ENCODE data around the gene PTPRC.

PTPRC gene

DNA sequence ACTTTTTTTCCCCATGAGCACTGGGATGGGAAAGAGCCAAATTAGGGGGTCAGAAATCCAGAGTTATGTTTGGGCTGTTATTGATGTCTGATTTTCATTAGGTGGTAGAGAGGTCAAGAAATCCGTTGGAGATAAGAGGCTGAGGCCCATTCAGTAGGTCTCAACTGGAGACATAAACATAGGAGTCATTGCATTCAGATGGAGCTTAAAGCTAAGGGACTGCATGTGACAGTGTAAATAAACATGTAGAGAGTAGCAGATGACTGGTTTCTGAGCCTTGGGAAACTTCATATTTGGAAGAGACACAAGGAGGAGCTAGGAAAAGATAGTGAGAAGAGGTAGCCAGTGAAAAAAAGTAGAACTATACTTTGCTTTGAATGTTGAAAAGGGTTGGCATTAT, 11.7 kb downstream of the PTPRC start:
- DNase-seq (ENCODE audit: insufficient read length) (no peak), FAIRE-seq (no peak)
- TF ChIP-seq POLR2A (IDR thresholded peaks at IDR 0.05; ENCODE audit: low read depth, low read length) = no peak

GRCh38 chr1:198651650-198652400, 13.0 kb downstream of the PTPRC start:
- TF ChIP-seq POLR2AphosphoS5 (IDR thresholded peaks at IDR 0.05; ENCODE audit: low read depth, low read length) = no peak
- no peak for TF ChIP-seq TAF1 (IDR thresholded peaks at IDR 0.05; ENCODE audit: borderline replicate concordance, low read depth, low read length)
- no peak for TF ChIP-seq POLR2A (IDR thresholded peaks at IDR 0.05; ENCODE audit: low read depth, low read length)
- DNase-seq (ENCODE audit: insufficient read length) (no peak), FAIRE-seq (peak; percentile 77)

DNA sequence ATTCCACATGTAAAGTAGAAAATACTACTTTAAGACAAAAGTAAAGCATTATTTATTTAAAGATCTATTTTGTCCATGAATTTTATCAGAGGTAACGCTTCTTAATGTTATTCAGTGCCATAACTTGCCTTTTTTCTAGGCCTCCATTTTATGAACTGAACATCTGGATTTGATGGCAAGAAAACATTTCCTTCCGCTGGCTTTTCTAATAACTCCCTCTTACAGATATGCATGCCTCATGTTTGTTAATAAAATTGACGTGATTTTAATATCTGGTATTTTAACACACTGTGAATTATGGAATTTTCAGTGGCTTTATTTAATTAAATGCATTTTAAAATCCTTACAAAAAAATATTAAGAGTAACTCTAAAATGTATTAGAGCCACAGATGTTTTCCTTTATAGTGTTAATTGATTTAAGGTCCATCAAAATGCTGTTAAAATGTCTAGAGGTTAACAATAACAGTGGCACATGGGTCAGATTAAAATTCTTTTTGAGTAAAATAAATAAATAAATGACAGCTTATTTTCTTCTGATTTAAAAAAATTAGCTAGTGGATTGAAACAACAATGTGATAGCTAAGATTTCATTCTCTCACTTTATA, 15.1 kb downstream of the PTPRC start:
- no peak for DNase-seq (ENCODE audit: insufficient read length)
- no peak for FAIRE-seq
- TF ChIP-seq POLR2A (IDR thresholded peaks at IDR 0.05; ENCODE audit: low read depth, low read length) (no peak), POLR2AphosphoS5 (IDR thresholded peaks at IDR 0.05; ENCODE audit: low read depth, low read length) (no peak), TAF1 (IDR thresholded peaks at IDR 0.05; ENCODE audit: borderline replicate concordance, low read depth, low read length) (no peak)

DNA sequence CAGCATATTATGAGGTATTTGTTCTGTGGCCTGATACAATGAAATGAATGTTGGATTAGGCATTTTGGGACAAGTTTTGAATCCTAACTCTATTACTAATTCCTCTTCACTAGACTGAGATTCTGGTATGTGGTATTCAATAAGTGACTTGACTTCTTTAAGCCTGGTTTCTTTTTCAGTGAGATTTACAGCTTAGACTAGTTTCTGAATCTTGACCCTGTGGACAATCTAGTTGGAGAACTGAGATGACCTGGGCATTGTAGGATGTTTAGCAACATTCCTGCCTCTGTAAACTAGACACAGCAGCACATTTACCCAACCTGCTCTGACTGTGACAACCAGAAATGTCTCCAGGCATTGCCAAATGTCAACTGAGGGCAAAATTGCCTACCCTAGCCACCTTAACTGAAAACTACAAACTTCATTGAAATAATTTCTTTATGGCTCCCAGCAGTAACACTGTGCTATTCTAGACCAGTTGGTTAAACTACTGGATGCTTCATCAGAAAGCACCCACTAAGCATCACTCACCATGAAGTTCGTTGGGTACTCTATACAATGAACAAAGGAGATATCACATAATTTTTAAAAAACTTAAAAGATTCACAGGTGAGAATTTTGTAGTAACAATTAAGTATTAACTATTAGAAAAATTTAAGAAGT, 16.8 kb downstream of the PTPRC start:
- DNase-seq (ENCODE audit: insufficient read length) (no peak), FAIRE-seq (peak; percentile 97)
- TF ChIP-seq POLR2A (IDR thresholded peaks at IDR 0.05; ENCODE audit: low read depth, low read length) = no peak
- TF ChIP-seq TAF1 (IDR thresholded peaks at IDR 0.05; ENCODE audit: borderline replicate concordance, low read depth, low read length) = no peak
- TF ChIP-seq POLR2AphosphoS5 (IDR thresholded peaks at IDR 0.05; ENCODE audit: low read depth, low read length) = no peak

DNA sequence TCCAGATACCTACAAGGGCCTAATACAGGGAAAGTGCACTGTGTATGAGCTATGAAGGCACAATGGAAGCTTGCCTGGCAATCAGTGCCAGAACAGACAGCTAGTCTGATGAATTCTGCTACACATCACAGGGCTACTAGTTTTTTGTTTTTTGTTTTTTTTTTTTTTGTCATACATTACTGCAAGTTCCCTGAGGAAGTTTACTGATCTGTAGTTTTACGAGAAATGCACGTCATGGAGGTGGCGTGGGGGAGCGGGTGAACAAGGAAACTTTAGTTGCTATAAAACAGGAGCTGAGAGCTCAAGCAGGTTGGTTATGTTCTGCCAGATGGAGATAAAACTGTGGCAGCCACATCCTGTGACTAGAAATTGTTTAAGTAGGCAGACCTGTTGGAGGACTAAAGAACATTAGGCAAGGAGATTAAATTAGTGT, 17.7 kb downstream of the PTPRC start:
- DNase-seq (ENCODE audit: insufficient read length) (no peak), FAIRE-seq (peak; percentile 67)
- no peak for TF ChIP-seq POLR2A (IDR thresholded peaks at IDR 0.05; ENCODE audit: low read depth, low read length)
- TF ChIP-seq POLR2AphosphoS5 (IDR thresholded peaks at IDR 0.05; ENCODE audit: low read depth, low read length) = no peak
- no peak for TF ChIP-seq TAF1 (IDR thresholded peaks at IDR 0.05; ENCODE audit: borderline replicate concordance, low read depth, low read length)

GRCh38 chr1:198657550-198658064, 18.8 kb downstream of the PTPRC start:
- TF ChIP-seq TAF1 (IDR thresholded peaks at IDR 0.05; ENCODE audit: borderline replicate concordance, low read depth, low read length) (no peak), POLR2AphosphoS5 (IDR thresholded peaks at IDR 0.05; ENCODE audit: low read depth, low read length) (no peak)
- DNase-seq (ENCODE audit: insufficient read length) (no peak), FAIRE-seq (peak; percentile 84)

- DNase-seq (ENCODE audit: insufficient read length) (no peak), FAIRE-seq (peak; percentile 87)
Measured at GRCh38 chr1:198660341-198661261, 21.8 kb downstream of the PTPRC start.

DNA sequence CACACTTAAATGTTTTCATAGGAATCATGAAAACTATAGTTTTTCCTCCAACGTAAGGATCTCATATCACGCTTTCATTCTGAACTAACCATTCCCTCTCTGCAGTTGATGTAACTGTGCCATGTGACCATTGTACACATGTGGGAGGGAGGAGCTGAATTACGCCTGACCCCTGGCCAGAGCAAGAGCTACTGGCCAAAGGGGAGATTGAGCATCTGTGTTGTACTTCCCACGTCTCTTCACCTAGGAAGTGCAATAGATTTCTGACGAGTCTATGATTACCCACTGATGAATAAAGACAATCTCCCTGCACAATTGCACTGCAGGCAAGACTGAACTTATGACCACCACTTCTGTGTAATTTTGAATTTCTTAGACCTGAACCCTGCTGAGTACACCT, 24.0 kb downstream of the PTPRC start:
- FAIRE-seq (peak; percentile 87), DNase-seq (ENCODE audit: insufficient read length) (no peak)
- TF ChIP-seq POLR2AphosphoS5 (IDR thresholded peaks at IDR 0.05; ENCODE audit: low read depth, low read length) (no peak), TAF1 (IDR thresholded peaks at IDR 0.05; ENCODE audit: borderline replicate concordance, low read depth, low read length) (no peak), POLR2A (IDR thresholded peaks at IDR 0.05; ENCODE audit: low read depth, low read length) (no peak)

More at GRCh38 chr1:198660341-198661261, 21.8 kb downstream of the PTPRC start:
- TF ChIP-seq POLR2AphosphoS5 (IDR thresholded peaks at IDR 0.05; ENCODE audit: low read depth, low read length) (no peak), POLR2A (IDR thresholded peaks at IDR 0.05; ENCODE audit: low read depth, low read length) (no peak), TAF1 (IDR thresholded peaks at IDR 0.05; ENCODE audit: borderline replicate concordance, low read depth, low read length) (no peak)

GRCh38 chr1:198664068-198664788, 25.4 kb downstream of the PTPRC start:
- FAIRE-seq (peak; percentile 83), DNase-seq (ENCODE audit: insufficient read length) (no peak)
- TF ChIP-seq TAF1 (IDR thresholded peaks at IDR 0.05; ENCODE audit: borderline replicate concordance, low read depth, low read length) (no peak), POLR2A (IDR thresholded peaks at IDR 0.05; ENCODE audit: low read depth, low read length) (no peak), POLR2AphosphoS5 (IDR thresholded peaks at IDR 0.05; ENCODE audit: low read depth, low read length) (no peak)

DNA sequence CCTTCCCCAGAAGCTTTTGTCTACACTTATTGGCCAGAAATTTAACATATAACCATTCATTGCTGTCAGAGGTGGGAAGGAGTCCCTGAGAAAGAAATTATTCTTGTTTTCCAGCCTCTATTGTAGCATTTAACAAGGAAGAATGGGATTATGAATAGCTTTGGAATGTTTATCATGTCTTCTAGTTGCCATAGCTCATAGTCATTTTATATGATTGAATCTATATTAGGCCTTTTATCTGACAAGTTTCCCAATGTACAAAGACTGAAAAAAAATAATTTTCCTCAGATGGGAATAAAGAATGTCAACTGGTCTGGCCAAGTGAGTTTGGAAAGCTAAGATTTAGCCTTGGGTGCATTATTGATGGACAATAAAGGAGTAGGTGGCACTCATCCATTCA, 28.3 kb downstream of the PTPRC start:
- FAIRE-seq = no peak
- no peak for DNase-seq (ENCODE audit: insufficient read length)
- TF ChIP-seq TAF1 (IDR thresholded peaks at IDR 0.05; ENCODE audit: borderline replicate concordance, low read depth, low read length) (no peak), POLR2AphosphoS5 (IDR thresholded peaks at IDR 0.05; ENCODE audit: low read depth, low read length) (no peak), POLR2A (IDR thresholded peaks at IDR 0.05; ENCODE audit: low read depth, low read length) (no peak)

Data from GM12892 (cell line).